Activated naive CD4-positive, alpha-beta T cell treated with anti-CD3 and anti-CD28 coated beads, Interleukin-2, amount 10 ng/mL, durations not matched to agents 5 hours and 36 hours (primary cell): ENCODE data around the gene HEG1. TPM values are rescaled to one million over a fixed set of nuclear protein-coding genes. Genes with fewer than 3 reads are reported as not detected.

Experiments used
- total RNA-seq, 2 experiments: library from RNA; stranded (reverse); gene quantifications; one replicate each; pipeline ENCODE4 v1.2.3, GENCODE V29; 2021

Gene HEG1
- total RNA-seq: 10 to 100 TPM; 44.6 to 48.1 TPM

GRCh38 chr3:125055913-125056745 lies at the start of gene HEG1:
HEG1 (minus strand) TSS chr3:125055997; CDS start chr3:125055890, 107 bp downstream.

GRCh38 chr3:124934577-124934976 lies 121.2 kb downstream of the HEG1 start, which contains the start of gene MUC13:
MUC13 (minus strand) TSS chr3:124934751; CDS start chr3:124934712, 39 bp downstream.

Other genes with a start within 250 kb of the HEG1 start
- gene ITGB5, start 168.6 kb downstream of the HEG1 start, total RNA-seq: not detected
- not detected for gene MUC13, start 121.2 kb downstream of the HEG1 start, total RNA-seq
- under 1 TPM; 0.34 to 0.68 TPM for gene SLC12A8, start 156.8 kb upstream of the HEG1 start, total RNA-seq